Prostate gland (tissue), 2 donors: Measurements from ENCODE around the gene SRSF3. TPM values are rescaled to one million over a fixed set of nuclear protein-coding genes. Genes with fewer than 3 reads are reported as not detected.

Source experiments
- DNase-seq: peaks from one replicate; pipeline ENCODE4 v3.0.0-alpha.2; 2019; ENCODE audit warnings: low spot score
- H3K27ac ChIP-seq, 2 donors: fragments of 200-600 bp; sonication (generic); 2 replicates each; pipeline ENCODE4 v1.5.1; 2017 to 2019
- H3K27me3 ChIP-seq: fragments of 200-600 bp; sonication (generic); replicated peaks from 2 replicates; pipeline ENCODE4 v1.5.1; 2019; ENCODE audit not compliant: insufficient read depth
- H3K36me3 ChIP-seq, 2 donors: fragments of 200-600 bp; sonication (generic); 1 replicate in 1 of 2; 2 replicates in 1 of 2; pipeline versions ENCODE4 v1.5.1 to v1.8.1; 2017 to 2019
- H3K4me1 ChIP-seq: fragments of 200-600 bp; sonication (generic); replicated peaks from 2 replicates; pipeline ENCODE4 v1.5.1; 2019
- H3K4me3 ChIP-seq, 2 donors: fragments of 200-600 bp; sonication (generic); 2 replicates each; pipeline ENCODE4 v1.5.1; 2017 to 2019
- H3K9me3 ChIP-seq: fragments of 200-600 bp; sonication (generic); 2 replicates; pipeline ENCODE4 v1.5.1; 2017
- POLR2A ChIP-seq: fragments of 450-650 bp; IDR thresholded peaks from one replicate; pipeline ENCODE4 v1.6.1; 2016; ENCODE audit warnings: antibody characterized with exemption, mild to moderate bottlenecking
- POLR2AphosphoS5 ChIP-seq: sonication (generic); formaldehyde crosslinking; IDR thresholded peaks from one replicate; pipeline ENCODE4 v1.6.1; 2017; ENCODE audit warnings: antibody characterized with exemption
- WGBS: methylation state at CpG from one replicate; pipeline ENCODE4 v1.1.5; 2018; 5-methylcytosine and 5-hydroxymethylcytosine counted together
- intact Hi-C: fragments of 100-400 bp; cut with DNase I; formaldehyde crosslinking; loops from one replicate; pipeline ENCODE4 v1.14.2; 2022
- total RNA-seq, 2 donors: library from RNA; depleted of rRNA; stranded (reverse); fragments of >200 nt; gene quantifications; one replicate each; pipeline ENCODE4 v1.1.0, GENCODE V29; 2016
- TF ChIP-seq, protein P1 (sequence below), 4 experiments: fragments of 200-600 bp in 2 of 4; fragments of 450-650 bp in 2 of 4; sonication (generic) in 2 of 4; IDR thresholded peaks; 1 replicate in 3 of 4; 2 replicates in 1 of 4; pipeline ENCODE4 v1.5.1; 2016 to 2019; ENCODE audit warnings: antibody characterized with exemption in 4 of 4, mild to moderate bottlenecking in 2 of 4, moderate library complexity in 2 of 4

Gene SRSF3
- total RNA-seq, 2 donors from 2014 or later, result 111 to 153 TPM

DNA sequence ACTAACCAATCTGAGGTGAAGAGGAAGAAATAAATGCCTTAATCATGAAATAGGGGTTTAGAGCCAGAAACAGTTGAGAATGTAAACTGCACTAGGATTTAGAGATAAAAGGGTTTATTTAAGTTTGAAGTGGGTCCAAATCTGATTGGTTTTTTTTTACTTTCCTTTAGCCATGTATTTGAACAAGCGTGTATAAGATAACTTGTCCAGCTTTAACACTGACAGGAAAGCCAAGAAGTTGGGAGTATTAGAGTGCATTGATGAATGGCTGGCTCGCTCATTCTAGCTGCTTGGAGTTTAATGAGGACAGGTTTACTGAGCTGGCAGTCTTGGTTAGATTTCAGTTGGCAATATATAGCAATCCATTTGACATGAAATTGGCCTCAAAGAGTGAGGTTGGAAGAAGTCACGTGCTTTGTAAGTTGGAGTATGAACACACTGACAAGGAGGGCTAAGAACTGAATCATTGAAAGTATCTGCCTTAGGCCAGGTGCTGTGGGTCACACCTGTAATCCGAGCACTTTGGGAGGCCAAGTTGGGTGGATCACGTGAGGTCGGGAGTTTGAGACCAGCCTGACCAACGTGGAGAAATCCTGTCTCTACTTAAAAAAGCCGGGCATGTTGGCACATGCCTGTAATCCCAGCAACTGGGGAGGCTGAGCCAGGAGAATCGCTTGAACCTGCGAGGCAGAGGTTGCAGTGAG, 13.7 kb downstream of the SRSF3 start:
- TF ChIP-seq POLR2AphosphoS5, result peak; percentile 75
- TF ChIP-seq, protein P1, sequence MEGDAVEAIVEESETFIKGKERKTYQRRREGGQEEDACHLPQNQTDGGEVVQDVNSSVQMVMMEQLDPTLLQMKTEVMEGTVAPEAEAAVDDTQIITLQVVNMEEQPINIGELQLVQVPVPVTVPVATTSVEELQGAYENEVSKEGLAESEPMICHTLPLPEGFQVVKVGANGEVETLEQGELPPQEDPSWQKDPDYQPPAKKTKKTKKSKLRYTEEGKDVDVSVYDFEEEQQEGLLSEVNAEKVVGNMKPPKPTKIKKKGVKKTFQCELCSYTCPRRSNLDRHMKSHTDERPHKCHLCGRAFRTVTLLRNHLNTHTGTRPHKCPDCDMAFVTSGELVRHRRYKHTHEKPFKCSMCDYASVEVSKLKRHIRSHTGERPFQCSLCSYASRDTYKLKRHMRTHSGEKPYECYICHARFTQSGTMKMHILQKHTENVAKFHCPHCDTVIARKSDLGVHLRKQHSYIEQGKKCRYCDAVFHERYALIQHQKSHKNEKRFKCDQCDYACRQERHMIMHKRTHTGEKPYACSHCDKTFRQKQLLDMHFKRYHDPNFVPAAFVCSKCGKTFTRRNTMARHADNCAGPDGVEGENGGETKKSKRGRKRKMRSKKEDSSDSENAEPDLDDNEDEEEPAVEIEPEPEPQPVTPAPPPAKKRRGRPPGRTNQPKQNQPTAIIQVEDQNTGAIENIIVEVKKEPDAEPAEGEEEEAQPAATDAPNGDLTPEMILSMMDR (IDR thresholded peaks at IDR 0.05), result no peak
- DNase-seq, result peak; percentile 71
- WGBS, result 32% methylated on average over 10 of the region's 10 CpGs
- intact Hi-C loops, result no loop called here
- Histone ChIP-seq H3K4me3 (no peak overlapping the region), H3K27ac (peak overlapping the region; percentile 32 to 33), H3K36me3 (peaks cover 3 to 4% of the 10 kb centered on the region in 2 donors), H3K4me1 (peaks cover 4% of the 10 kb centered on the region), H3K9me3 (no peaks in the 10 kb centered on the region), H3K27me3 (no peaks in the 10 kb centered on the region)

DNA sequence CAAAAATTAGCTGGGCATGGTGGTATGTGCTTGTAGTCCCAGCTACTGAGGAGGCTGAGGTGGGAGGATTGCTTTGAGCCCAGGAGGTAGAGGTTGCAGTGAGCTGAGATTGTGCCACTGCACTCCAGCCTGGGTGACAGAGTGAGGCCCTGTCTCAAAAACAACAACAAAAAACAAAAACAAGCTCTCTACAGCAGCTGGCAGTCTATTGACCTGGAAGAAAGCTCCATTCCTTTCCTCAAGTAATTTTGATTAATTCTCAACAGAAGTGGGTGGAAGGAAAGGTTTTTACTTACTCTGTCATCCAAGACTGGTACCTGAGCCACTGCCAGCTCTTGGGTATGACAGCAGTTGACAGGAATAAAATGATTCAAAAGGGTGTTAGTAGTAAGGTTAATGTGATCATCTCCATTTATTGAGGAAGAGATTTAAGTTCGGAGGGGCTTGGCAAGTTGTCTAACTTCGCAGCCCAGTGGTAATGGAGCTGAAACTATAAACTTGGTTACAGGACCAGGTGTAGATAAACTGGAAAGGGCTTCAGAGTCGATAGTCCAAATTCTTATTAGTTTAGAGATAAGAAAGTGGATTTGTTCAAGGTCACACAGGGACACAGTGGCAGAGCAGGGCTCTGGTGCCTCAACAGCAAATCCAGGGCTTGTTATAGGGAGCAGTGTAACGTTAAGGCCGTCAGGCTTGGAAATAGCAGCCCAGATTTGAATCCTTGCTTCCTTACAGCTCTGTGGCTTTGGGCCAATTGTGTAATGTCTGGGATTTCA, 14.8 kb downstream of the SRSF3 start:
- intact Hi-C loops, result no loop called here
- DNase-seq, result no peak
- no peak for TF ChIP-seq POLR2AphosphoS5
- no peak for TF ChIP-seq POLR2A
- TF ChIP-seq, protein P1 (IDR thresholded peaks at IDR 0.05), result no peak
- peaks cover 0 to 4% of the 10 kb centered on the region in 2 donors for H3K36me3 ChIP-seq
- no peaks in the 10 kb centered on the region for H3K9me3 ChIP-seq
- H3K27me3 ChIP-seq, result no peaks in the 10 kb centered on the region
- no peak overlapping the region for H3K4me3 ChIP-seq
- peak overlapping the region in 1 of 2 donors; percentile 2 for H3K27ac ChIP-seq
- H3K4me1 ChIP-seq, result no peaks in the 10 kb centered on the region
- 25% methylated on average over 5 of the region's 5 CpGs for WGBS

DNA sequence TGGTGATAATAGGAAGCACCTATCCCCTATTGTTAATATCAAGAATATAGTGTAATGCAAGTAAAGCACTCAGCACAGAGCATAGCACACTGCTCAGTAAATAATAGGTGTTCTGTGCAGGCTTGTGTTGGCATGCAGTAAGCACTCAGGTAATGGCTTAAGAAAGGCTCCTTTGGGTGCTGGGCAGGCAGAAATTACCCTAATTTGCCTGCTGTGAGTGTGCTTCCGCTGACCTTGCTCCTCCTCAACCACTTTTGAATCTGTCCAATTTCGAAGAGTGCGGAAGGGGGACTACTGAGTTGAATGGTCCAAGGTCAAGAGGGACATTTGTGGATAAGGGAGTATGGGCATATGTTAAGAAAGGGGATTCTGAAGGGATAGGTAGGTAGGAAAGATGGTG, 15.4 kb downstream of the SRSF3 start:
- Histone ChIP-seq H3K36me3 (peaks cover 0 to 4% of the 10 kb centered on the region in 2 donors), H3K4me1 (no peaks in the 10 kb centered on the region), H3K27ac (no peak overlapping the region), H3K4me3 (no peak overlapping the region), H3K27me3 (no peaks in the 10 kb centered on the region), H3K9me3 (no peaks in the 10 kb centered on the region)
- no peak for DNase-seq
- TF ChIP-seq POLR2AphosphoS5 (no peak), POLR2A (no peak)
- TF ChIP-seq, protein P1 (IDR thresholded peaks at IDR 0.05), result no peak
- intact Hi-C loops, result no loop called here
- WGBS, result 90% methylated on average over 3 of the region's 3 CpGs

DNA sequence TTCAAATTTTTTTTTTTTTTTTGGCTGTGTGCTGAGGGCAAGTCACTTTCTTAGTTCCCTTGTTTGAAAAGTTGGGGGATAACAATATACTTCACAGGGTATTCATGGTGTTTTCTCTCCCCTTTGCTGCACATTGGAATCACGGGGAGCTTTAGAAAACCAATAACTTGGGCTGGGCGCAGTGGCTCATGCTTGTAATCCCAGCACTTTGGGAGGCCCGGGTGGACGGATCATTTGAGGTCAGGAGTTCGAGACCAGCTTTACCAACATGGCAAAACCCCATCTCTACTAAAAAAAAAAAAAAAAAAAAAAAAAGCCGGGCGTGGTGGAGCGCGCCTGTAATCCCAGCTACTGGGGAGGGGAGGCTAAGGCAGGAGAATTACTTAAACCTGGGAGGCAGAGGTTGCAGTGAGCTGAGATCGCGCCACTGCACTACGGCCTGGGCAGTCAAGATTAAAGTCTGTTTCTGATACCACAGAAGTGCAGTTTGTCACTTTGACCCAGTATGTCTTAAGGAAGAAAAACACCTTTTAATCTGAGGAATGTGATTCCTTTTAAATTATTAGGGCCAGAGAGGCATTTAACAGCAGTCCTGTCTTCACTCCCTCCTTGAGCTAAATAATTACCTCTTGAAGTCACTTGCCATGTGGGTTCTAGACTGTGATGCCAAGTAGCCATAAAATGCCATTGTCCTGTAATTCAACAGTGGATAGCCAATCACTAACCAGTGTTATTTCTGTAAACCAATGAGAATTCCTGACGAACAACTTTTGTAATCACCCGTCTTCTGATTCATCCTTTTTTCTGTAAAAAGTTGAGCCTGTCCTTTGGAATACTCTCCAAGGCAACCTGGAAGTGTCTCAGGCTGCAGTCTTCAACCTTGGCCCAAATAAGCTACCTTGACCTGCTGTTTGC, 16.1 kb downstream of the SRSF3 start:
- no peak overlapping the region for H3K27ac ChIP-seq
- H3K4me3 ChIP-seq, result no peak overlapping the region
- H3K4me1 ChIP-seq, result no peaks in the 10 kb centered on the region
- H3K27me3 ChIP-seq, result no peaks in the 10 kb centered on the region
- H3K36me3 ChIP-seq, result peaks cover 0 to 4% of the 10 kb centered on the region in 2 donors
- intact Hi-C loops, result loop anchor here (10.0 kb wide), 1 partner anchor 235 kb away; no protein-coding TSS in a partner anchor
- TF ChIP-seq POLR2A (no peak), POLR2AphosphoS5 (no peak)
- TF ChIP-seq, protein P1 (IDR thresholded peaks at IDR 0.05), result no peak
- no peak for DNase-seq
- no peaks in the 10 kb centered on the region for H3K9me3 ChIP-seq
- 90% methylated on average over 14 of the region's 14 CpGs for WGBS
